ENCODE data around the gene TCL1B.
"Not testable (repeated sequence)": the region's sequence is repeated elsewhere in the genome, so short reads cannot be mapped to it uniquely, and the experiment has no call there.

The TCL1B gene, protein sequence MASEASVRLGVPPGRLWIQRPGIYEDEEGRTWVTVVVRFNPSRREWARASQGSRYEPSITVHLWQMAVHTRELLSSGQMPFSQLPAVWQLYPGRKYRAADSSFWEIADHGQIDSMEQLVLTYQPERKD

DNA sequence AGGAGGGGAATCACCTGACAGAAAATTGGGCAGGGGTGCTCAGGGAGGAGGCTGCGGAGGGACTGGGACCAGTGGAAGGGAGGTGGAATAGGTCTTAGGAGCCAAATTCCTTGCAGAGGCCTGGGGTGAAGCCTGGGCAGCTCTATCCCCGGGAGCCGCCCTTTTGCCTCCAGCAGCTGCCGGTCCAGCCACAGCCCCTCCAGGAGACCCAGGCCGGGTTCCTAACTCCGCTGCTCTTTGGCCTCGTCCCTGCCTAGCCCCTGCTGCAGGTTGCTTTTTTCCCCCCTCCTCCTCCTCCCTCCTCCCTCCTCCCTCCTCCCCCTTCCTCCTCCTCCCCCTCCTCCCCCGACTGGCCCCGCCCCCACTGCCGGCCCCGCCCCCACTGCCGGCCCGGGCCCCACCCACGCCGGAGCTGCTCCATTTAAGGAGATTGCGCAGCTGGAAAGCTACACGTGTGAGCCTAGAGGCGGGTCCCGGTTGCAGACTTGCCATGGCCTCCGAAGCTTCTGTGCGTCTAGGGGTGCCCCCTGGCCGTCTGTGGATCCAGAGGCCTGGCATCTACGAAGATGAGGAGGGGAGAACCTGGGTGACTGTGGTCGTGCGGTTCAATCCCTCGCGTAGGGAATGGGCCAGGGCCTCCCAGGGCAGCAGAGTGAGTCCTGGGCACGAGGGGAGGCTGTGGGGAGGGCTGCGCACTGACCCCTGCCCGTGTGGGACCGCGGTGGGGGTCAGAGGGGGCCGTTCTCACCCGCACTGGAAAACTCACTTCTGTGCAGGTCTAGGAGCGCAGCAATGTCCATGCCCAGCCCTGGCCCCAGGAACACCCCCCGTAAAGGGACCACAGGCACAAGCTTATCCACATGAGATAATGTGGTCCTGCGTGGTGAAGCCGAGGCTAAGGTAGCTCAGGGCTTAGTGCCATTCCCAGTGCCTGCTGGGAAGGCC, at the start of gene TCL1B:
TCL1B (plus strand) TSS at position 449 of the 945 bp plus-strand sequence; CDS start at position 491, 42 bp downstream.
- DNase-seq: no peak

GRCh38 chr14:95644981-95645380, 41.2 kb upstream of the TCL1B start:
- no peak for DNase-seq

- no peak for DNase-seq
Measured at GRCh38 chr14:95645389-95645996, 40.7 kb upstream of the TCL1B start.

DNA sequence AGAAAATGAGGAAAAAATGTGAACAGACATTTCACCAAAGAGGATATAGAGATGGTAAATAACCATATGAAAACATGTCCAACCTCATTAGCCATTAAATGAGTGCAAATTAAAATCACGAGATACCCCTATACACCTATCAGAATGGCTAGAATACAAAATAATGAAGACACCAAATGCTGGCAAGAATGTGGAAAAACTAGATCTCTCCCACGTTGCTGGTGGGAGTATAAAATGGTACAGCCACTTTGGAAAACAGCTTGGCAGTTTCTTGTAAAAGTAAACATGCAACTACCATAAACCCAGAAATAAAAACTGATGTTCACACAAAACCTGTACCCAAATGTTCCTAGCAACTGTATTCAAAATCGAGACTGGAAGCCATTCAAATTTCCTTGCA, 38.3 kb upstream of the TCL1B start:
- DNase-seq: no peak

DNA sequence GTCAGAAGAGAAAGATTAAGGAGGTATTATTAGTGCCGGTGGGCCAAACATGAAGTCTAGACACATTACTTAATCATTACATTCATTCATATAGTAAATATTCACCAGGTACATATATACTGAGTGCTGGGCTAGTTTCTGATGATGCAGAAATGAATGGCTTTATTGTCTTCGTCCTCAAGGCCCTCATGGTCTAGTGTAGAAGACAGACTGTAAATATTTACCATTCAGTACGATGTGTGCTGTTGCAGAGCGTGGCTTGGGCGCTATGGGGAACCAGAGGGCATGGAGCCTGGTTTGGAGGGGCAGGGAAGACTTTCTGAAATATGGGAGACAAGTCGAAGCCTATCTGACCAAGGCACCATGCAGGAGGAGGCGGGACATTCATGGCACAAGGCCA, 37.0 kb upstream of the TCL1B start:
- DNase-seq: no peak

GRCh38 chr14:95651028-95651427, 35.2 kb upstream of the TCL1B start:
- no peak for DNase-seq

- DNase-seq: no peak
Measured at GRCh38 chr14:95651821-95652583, 34.2 kb upstream of the TCL1B start.

GRCh38 chr14:95652690-95653089, 33.5 kb upstream of the TCL1B start:
- DNase-seq: no peak

- no peak for DNase-seq
Measured at GRCh38 chr14:95655461-95655860, 30.8 kb upstream of the TCL1B start.

DNA sequence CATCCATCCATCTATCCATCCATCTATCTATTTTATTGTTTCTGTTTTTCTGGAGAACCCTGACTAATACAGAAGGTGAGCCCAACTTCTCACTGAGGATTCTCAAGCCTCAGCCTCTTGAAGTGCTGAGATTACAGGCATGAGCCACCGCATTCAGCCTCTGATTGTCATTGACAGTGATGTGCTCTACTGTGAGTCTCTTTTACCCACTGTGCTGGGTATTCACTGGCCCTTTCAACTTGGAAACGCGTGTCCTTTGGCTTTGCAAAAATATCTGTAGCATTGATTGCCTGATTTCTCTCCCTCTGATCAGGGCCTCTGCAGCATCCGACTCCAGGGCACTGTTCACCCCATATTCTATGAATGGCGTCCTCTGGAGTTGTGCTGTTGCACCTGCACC, 29.6 kb upstream of the TCL1B start:
- no peak for DNase-seq

DNA sequence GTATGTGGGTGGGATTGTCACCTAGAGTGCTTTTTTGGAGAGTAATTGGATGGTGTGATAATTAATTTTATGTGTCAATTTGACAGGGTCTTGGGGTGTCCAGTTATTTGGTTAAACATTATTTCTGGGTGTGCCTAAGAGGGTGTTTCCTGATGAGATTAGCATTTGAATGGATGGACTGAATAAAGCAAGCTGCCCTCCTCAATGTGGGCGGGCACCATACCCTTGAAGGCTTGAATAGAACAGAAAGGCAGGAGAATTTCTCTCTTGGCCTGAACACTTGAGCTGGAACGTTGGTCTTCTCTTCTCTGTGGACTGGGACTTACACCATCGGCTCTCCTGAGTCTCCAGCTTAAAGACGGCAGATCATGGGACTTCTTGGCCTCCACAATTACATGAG, 28.8 kb upstream of the TCL1B start:
- DNase-seq: no peak

GRCh38 chr14:95659293-95659989, 26.8 kb upstream of the TCL1B start:
- no peak for DNase-seq

GRCh38 chr14:95659990-95660385, 26.2 kb upstream of the TCL1B start:
- DNase-seq: no peak

DNA sequence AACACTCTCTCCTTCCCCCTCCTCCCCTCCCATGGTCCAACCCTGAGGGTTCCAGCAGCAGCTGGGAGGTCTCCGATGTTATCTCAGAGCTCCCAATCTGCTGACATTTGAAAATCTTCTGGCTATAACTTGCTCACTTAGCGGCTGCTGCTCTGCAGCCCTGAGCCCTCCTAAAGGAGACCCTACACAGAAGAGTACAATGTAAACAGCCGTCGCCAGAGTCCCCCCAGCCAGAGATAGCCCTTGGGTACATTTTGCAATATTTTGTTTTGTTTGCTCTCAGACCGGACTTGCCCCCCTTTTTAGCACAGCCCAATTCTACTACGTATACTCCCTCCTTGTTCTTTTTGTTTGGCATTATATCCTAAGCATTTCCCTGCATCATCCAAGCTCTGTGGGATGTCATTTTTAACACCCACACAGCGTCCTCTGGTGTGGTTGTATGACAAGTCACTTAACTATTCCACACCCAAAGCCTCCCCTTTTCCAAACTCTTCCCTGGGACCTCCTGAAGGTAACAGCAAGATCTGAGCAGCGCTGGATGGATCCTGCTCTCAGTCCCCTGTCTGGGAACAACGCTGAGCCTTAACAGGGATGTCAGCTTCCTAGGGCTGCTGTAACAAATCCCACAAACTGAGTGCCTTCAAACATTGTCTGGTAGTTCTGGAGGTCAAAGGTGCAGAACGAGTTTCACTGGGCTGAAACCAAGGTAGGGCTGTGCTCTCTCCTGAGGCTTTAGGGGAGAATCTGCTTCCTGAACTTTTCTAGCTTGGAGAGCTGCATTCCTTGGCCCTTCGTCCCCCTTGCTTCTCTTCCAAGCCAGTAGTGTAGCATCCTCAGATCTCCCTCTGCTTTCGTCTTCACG, 25.3 kb upstream of the TCL1B start:
- DNase-seq: no peak

- DNase-seq: no peak
Measured at GRCh38 chr14:95662376-95663186, 23.6 kb upstream of the TCL1B start.

DNA sequence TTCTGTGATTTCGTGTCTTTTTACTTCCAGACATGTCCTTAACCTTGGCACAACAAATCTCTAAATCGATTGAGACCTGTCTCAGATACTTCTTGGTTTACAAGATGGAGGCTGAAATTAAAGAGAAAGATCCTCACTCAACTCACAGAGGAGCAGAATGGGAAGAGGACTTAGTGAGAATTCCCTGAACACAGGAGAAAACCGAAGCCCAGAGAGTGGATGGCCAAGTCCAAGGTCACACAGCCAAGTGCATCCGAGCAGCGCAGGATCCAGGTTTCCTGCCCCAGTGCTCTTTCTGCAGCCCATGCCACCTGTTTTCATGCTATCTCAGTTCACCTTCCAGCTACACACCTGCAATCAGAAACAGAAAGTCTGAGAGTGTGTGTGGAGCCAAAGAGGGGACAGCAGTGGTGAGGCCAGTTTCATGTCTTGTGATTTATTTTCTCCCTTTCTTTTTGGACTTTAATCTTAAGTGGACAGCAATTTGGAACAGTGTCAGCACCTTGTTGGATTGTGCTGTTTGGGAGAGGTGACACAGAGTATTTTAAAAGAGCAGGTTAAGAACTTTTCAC, 22.9 kb upstream of the TCL1B start:
- DNase-seq: no peak

DNA sequence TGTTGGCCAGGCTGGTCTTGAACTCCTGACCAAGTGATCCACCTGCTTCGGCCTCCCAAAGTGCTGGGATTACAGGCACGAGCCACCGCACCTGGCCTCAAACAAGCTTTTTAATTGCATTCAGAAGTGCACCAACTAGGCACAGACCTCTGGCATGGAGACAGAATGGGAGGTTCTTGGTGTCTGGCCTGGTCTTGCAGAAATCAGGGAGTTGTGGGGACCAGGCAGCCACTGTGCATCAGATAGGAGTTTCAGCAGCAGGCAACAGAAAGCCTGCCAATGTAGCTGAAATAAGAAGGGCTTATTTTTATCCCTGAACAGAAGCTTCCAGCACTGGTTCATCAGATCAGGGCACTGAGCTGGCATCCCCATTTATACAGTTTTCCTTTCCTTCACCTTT, 22.2 kb upstream of the TCL1B start:
- DNase-seq: no peak

GRCh38 chr14:95664546-95664945, 21.7 kb upstream of the TCL1B start:
- DNase-seq: no peak

DNA sequence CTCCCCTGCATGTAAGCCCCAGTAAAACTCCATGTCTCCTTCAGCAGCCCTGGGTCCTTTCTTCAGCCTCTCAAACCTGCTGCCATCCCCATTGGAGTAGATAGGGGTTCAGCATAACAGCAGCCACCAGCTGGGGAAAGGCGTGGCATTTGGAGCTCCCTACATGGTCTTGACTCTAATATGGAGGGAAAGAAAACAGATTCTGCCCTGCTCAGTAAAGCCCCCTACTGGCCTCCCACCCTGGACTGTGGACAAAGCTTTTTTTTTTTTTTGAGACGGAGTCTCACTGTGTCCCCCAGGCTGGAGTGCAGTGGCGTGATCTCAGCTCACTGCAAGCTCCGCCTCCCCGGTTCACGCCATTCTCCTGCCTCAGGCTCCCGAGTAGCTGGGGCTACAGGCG, 20.7 kb upstream of the TCL1B start:
- DNase-seq: not testable (repeated sequence)

DNA sequence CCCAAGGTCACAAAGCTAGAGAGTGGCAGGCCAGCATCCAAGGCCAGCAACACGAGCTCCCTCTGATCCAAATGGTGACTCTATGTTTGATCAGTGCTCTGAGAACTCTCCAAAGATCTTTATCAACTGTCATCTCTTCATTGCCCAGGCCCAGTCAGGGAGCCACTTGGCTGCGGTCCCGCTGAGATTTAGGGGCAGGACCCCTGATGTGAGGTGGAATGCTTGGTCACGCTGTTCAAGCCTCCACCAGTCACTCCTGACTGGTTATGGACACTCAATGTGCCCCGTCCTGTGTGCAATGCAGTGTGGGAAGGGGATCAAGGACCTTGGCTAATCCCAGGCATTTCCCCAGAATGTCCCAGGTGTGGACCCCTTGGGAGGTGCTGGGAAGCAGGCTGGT, 19.8 kb upstream of the TCL1B start:
- DNase-seq: no peak
